ENCODE measurements around the gene MAP7. TPM values are rescaled to one million over a fixed set of nuclear protein-coding genes. Genes with fewer than 3 reads are reported as not detected.
"Not testable (repeated sequence)": the region's sequence is repeated elsewhere in the genome, so short reads cannot be mapped to it uniquely, and the experiment has no call there.

MAP7 gene
- total RNA-seq, 1 experiment from 2014 or later = 1.0 TPM

DNA sequence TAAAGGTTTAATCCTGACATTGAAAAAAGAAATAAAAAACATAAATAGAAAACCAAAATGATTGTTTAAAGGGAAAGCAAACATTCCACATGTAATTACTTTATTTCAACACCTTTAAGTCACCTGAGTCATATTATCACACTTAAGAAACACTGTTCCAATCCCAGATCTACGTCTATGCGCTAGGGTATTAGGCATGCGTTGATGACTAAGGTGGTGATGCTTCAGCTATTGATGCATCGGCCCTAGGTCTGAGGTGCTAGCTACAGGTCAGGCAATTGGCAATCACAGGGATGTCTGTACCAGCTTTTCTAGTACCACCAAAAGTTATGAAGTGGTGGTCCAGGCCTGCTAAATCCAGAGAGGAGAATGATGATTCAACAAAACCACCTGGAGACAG lies 162.9 kb downstream of the MAP7 start:
- no peak for DNase-seq (ENCODE audit: low spot score)

DNA sequence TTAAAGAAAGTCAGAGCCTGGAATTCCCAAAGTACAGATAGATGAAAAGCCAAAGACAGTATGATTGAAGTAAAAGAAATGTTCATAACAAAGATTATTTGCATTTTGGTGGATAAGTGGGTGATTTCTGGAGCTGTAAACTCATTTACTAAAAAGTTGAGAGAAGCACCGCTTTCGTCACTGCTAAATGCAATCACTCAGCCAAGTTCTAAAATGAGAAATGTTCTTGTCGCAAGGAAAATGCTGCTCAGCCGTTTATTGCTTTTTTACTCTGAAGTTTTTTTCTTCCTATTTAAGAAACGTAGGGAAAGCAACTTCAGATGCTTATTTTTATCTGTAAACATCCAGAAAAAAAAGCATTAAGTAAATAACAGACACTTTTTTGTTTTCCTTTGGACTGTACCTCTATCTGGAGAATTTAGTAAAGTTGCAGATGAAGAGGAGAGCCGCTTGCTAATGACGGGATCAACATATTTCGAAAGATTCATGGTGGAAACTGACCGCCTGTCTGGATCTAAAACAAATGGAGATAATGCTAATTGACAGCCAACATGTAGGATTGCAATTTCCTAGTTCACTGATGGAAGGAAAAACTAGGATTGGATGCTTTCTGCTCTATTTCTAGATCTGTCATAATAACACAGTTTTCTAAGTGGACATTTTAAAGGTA lies 166.8 kb downstream of the MAP7 start:
- DNase-seq (ENCODE audit: low spot score) = no peak

DNA sequence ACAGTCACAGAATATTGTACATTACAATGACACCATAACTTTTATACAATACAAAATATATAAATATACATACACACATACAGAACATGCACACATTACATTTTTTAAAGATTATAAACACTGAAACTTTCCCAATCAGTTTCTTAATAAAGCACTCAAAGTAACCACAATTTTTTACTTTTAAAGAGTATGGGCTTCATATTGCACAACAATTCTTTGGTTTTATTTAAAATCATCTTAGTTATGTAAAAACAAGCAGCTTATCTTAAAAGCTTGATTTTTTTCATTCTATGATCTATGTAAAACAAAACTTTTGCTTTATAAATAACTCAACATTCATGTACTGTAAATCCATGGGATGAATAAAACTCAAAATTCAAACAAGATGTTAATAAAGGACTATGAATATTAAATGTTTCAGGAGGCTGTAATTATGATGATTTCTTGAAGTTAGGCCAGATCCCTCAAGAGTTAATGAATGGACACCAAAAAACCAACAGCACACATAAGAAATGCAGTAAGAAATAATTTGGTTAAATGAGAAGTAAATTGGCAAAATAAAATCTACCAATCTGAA lies 167.5 kb downstream of the MAP7 start:
- DNase-seq (ENCODE audit: low spot score) = no peak

DNA sequence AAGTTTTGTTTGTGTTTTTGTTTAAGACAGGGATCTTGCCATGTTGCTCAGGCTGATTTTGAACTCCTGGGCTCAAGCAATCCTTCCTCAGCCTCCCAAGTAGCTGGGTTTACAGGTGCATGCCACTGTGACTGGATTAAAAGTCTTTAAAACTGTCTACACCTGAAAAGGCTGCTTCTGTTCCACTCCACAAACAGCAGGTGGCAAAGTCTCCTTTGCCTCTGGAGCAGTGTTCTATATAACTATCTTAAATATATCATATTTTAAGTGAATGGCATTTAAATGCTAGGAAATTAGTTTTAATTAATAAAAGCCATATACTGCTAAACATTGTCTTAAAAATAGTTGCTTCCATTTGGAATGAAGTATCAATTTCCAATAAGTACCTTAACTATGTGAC lies 171.3 kb downstream of the MAP7 start:
- no peak for DNase-seq (ENCODE audit: low spot score)

DNA sequence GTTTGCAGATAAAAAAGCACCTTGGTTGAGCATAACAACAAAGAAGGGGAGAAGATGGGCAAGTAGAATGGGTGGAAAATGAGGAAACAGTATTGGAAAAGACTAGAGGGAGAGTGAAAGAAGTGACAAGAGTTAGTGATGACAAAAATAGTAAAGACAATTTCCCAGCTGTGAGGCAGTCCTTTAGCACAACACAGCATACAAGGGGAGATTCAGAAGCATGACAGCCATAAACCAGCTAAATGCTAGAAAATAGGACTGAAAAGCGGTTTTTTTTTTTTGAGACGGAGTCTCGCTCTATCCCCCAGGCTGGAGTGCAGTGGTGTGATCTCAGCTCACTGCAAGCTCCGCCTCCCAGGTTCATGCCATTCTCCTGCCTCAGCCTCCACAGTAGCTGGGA lies 174.4 kb downstream of the MAP7 start:
- not testable (repeated sequence) for DNase-seq (ENCODE audit: low spot score)

DNA sequence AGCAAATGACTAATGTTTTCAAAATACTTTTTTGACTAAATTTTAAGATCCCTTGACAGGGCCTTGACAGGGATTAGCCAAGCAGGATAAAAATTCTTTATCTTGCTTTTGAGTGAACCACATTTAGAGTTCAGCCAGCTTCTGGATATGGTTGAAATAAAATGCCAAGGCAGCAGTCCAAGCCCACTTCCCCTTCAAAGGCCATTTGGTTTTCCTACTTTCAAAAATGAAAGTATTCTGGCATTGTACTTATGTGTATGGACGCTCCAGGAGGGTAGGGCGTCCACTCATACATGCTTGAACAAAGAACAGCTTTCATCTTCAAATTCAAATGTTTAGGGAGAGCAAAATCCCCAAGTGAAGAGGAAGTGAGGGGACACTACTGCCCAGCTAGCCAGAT lies 178.3 kb downstream of the MAP7 start:
- DNase-seq (ENCODE audit: low spot score) = no peak

DNA sequence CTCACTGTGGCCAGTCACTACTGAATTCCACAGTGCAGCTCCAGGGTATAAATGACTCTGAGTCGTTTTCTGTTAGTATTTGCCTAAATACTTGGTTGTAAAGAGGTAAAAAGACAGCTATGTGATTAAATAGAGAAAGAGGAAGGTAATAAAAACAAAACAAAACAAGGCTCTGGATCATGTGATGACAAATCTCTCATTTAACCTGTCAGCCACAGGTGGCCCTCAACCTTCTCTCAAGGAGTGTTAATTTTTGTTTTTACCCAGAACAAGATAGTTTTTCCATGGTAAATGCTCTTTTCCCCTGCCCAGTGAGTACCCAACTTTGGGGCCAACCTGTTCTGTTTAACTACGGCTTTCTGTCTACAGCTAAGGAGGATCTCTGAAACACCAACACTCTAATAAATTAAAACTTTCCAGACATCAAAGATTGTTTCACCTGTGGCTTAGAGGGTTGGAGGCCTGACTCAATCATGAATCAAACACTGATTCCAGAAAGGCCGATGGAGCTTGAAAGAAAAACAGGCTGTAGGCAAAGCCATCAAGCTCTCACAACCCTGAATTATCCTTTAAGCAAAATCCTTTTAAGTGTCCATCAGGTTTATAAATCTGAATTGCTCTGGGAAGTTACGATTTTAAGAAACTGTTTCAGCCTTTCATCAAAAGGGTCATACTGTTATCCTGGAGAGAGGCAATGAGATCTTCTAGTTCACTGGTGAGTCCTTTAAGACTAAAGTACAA lies 179.1 kb downstream of the MAP7 start:
- no peak for DNase-seq (ENCODE audit: low spot score)

DNA sequence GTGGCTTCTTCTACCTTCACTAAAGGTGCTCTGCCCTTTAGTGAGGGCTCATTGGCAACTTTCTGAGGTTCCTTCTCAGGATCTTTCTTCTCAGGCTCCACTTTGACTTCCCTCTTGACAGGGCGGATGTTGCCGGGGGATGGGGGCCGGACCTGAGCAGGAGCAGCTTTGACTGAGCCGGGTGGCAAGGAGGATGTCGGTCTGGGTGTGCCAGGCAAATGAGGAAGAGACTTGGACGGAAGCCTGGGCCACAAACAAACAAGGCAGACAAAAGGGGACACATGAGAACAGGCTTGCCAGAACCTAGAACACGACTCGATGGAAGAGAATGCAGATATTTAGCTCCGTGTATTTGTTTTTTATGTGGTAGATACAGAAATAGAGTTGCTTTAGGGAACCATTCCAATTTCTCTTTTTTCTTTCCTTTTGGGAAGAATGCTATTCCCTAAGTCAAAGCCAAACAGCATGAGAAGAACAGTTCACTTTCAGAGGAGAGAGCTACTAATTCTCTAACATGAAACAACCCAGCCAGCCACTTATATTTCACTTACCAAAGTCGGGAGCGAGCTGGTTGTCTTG lies 184.4 kb downstream of the MAP7 start:
- DNase-seq (ENCODE audit: low spot score) = no peak

DNA sequence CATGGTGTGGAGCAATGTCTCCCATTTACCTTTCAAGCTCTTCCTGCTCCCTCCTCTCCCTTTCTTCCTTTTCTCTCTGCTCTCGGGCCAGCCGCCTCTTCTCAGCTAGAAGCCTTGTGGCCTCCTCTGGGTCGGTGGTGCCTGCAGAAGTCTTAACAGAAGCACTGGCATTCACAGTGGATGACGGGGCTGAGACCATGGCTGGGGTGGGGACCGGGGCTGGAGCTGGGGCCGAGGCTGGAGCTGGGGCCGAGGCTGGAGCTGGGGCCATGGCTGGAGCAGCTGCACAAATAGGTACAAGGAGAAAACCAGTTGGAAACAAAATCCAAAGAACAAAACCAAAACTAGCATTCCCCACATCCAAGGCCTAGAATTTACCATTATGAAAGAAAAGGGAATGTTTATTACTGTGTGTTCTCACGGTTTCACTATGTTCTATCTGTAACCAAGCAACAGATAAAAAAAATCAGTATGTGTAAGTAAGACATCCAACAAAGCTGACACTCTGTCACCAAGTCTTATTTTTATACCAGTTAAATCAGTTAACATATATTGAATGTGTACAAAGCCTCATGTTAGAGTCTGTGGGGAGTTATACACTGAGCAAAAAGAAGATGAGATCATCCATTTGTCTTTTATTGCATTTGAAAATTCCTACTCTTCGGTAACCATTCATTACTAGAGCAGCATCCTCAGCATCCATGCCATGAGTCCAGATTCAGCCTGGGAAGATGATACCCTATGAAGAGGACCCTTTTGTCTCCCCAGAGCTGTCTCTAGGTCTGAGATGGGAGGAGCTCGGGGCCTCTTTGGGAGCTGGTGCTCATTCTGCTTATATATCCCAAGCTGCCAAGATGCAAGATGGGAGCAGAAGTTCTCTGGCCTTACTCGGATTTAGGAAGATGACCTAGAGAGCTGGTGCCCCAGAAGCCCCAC lies 187.5 kb downstream of the MAP7 start:
- DNase-seq (ENCODE audit: low spot score) = no peak

DNA sequence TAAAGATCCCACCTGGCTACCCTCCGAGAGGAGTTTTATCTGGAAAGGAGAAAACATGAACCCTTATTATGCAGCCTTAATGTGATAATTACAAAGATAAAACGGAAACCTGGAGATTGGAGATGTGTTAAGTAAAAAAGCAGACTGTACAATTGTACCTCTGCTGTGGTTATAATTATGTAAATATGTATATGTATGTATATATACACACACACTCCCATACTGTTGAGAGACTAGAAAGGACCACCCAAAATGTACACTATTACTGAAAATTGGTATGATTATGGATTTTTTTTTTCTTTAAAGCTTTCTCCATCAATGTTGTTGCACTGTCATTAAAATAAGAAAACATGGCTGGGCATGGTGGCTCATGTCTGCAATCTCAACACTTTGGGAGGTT lies 188.4 kb downstream of the MAP7 start:
- no peak for DNase-seq (ENCODE audit: low spot score)

DNA sequence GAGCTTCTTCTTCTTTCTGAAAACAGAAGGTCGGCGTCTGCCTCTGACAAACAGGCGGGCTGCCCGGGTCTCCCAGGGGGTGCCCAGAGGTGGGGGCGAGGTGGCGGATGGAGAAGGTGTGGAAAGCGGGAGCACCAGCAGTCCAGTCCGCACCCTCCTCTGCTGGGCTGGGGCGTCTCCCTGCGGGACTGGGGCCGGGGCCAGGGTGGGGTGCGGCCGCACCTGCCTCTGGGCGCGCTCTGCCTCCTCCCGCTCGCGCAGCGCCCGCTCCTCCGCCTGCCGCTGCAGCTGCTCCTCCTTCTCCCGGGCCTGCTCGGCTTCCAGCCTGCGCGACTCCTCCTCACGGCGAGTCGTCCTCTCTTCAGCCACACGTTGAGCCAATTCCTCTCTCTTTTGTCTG lies 189.4 kb downstream of the MAP7 start:
- DNase-seq (ENCODE audit: low spot score) = no peak

DNA sequence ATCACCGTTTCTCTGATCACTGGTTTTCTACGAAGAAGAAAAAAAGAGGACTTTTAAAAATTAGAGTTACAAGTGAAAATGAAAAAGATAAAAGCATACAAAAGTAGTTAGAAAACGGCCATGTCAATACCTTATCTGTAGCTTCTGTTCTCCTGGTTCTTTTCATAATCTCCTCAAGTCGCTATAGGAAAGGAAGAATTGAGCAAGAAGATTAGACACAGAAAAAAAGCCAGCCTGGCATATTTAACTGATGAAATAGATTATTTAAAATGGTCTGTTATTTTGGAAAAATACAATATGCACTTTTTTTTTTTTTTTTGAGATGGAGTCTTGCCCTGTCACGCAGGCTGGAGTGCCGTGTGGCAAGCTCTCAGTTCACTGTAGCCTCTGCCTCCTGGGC lies 190.4 kb downstream of the MAP7 start:
- no peak for DNase-seq (ENCODE audit: low spot score)

DNA sequence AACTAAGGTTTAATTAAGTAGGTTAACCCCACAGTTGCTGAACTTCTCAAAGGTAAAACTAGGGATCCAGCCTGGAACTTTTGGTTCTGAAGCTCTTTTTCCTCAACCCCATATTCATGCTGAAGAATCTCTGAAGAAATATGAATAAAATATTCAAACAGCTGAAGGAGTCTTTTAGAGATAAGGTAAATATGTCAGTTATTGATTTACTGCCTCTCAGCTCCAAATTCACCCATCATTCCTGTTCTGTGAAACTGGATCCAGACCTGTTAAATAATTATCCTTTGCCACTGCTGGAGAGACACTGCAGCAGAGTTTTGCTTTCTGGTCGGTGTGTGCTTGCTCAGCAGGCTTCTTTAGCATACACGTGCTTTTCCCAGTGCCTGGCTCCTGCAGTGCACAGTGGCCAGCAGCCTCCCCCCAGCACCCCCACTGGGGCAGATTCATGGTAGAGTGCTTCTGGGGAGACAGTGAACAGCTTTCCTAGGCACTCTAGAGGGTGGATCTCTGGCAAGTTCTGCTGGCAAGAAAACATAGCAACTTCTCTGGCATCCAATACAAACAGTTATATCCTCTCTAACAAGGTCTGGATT lies 198.6 kb downstream of the MAP7 start:
- no peak for DNase-seq (ENCODE audit: low spot score)

DNA sequence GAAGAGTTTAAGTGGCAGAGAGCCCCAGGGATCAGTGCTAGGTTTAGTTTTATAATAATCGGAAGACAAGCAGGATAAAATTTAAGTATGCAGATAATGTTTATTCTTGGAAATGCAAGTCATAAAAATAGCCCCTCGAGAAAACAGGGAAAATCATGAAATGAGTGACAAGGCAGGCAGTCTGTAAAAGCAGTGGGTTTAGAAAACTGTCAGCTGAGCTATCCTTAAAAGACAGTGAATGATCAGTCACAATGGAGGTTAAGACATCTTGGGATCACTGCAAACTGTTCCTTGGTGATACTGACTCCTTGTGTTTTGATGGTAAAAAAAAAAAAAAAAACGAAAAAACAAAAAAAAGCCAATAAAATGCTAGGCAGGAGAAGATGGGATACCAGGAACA lies 199.3 kb downstream of the MAP7 start:
- DNase-seq (ENCODE audit: low spot score) = no peak

DNA sequence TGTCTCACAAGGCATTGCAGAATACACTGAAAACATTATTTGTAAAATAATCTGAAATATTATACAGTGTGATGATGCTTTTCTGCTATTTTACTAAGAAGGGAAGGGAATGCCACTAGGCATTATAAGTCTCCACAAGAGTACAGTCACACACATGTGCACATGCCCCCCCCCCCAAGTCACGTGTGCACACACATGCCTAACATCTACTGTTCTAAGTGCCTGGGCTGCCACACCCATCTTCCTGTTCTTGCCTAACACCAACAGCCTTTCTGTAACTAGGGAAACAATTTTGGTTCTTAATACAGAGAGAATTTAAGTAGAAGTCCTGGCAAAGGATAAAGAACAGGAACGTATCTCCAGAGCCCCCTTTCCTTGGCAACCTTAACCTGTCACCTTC lies 202.4 kb downstream of the MAP7 start:
- no peak for DNase-seq (ENCODE audit: low spot score)

DNA sequence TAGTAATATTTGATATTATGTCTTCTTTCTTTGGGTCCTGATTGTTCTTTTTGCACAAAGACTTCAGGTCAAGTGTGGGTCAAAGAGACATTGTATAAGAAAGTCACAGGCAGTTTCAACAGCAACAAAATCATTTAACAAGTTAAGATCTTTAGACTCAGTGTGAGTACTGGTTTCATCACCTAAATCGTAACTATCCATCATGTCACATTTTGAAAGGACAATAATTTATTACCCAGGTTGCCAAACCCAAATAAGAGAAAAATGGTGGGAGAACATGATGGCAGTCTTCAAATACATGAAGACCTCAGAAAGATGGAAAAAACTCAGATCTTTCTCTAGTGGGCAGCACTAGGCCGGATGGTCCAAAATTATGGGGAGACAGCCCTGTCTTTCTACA lies 205.1 kb downstream of the MAP7 start:
- no peak for DNase-seq (ENCODE audit: low spot score)

DNA sequence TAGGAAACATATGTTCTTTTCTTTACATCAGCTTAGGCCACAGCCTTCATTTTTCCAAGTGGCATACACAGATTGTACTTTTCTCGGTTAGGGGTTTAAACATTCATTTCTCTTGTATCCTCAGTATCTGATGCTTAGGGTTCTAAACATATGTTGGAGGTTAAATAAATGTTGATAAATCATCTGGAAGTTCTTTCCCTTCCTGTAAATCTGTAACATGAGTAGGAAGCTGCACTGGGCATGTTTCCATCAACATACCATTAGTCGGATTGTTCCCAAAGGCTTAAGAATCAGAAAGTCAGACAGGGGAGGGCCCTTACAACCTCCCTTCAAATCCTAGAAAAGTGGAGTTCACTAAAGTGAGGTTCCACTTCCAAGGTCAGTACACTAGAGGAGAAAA lies 205.8 kb downstream of the MAP7 start:
- DNase-seq (ENCODE audit: low spot score) = no peak

DNA sequence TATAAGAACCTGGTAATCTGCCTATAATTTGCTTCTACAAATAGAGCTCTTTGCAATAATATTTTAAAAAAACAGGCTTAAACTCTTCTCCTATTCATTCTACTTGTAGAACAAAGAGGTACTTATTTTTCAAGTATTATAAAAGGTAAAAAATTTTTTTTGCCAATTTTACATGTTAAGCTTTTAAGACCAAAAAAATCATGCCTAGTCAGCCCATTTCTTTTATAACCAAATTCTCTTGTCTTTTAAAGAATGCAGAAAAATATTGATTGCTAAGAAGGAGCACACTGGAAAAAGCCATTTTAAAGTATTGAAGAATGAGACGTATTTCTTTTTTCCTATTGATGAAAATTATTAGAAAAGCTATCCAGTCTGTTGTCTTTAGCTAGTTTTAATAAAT lies 206.5 kb downstream of the MAP7 start:
- DNase-seq (ENCODE audit: low spot score) = no peak

DNA sequence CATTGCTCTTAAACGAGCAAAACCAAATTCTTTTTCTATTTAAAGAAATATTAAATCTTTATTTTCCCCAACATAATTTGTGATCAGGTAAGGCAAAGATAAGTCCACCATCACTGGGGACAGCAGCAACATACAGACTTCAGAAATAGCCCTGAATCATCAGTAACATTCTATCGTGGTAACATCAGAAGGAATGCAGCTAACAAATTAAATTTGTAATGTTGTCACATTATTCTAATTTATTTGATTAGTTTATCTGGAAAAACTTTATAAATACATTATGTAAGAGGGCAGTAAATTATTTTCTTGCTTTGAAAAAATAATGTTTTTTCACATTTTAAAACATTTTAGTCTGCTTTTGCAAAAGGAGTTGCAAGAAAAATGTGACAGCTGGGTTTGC lies 206.9 kb downstream of the MAP7 start:
- no peak for DNase-seq (ENCODE audit: low spot score)

DNA sequence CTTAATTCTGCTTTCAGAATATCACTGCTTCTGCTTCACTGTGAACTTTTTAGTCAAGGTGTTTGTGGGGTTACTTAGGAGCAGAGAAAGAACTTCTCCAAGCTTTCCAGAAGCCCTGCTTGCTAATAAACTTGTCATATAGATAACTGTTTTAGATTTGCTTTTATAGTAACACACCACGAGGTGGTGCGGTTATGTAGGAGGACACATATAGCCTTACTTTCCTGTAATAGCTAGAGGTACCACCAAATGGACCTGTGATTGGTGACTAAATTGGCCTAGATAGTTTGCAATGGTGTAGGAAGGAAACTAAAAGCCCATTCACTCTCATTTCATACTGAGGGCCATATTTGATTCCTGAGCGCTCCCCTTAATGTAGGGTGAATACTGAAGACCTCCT lies 208.3 kb downstream of the MAP7 start:
- no peak for DNase-seq (ENCODE audit: low spot score)

DNA sequence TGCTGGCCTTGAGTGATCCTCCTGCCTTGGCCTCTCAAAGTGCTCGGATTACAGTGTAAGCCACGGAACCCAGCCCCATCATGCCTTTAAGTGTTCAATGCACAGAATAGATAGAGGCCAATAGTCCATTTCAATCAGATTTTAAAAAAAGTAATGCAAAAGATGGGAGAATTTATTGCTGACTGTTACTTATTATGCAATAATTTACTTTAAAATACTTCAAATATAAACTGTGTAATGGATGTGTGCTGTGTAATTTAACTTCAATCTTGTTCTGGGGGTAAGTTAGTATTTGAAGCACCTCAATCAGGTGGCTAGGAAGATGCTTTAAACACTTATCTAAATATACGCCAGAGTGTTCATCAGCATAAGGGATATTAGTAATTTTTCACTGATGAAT lies 208.9 kb downstream of the MAP7 start:
- no peak for DNase-seq (ENCODE audit: low spot score)

DNA sequence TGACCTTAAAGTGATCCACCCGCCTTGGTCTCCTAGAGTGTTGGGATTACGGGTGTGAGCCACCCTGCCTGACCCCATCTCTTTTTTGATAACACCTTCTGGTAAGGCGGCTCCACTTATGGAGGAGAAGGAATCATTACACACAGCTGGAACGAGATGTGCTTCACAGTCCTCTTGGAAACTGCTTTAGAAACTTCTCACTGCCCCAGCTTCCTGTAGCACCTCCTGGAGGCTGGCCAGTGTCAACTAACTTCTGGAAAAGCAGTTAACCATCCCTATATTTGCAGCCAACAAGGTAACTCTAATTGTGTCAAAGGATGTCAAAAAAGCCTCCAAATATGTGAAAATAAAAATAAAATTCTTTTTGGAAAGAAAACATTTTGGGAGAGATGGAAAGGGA lies 211.7 kb downstream of the MAP7 start:
- DNase-seq (ENCODE audit: low spot score) = no peak
